ENCODE data around the gene DUSP6. TPM values are rescaled to one million over a fixed set of nuclear protein-coding genes. Genes with fewer than 3 reads are reported as not detected.

DUSP6 gene
- total and polyA plus RNA-seq, 4 experiments from 2014 or later, result 0.90 to 2.2 (median 1.7) TPM

DNA sequence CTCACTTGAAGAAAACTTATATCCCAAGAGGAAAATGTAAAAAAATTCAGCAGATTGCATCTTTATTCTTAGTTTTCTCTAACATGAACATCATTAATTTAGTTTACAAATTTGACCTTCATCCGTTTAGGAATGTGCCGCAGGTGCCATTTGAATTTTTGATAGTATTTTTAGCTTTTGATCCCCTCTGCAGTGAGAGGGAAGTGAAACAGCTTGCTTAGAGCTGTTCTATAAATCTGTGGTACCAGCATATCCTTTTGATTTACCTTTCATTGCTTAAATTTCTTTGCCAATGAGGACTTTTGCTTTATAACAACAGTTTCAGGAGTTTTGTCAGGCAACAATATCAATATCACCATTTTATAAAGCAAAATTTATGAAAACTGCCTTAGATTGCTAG is 32.7 kb downstream of the DUSP6 start:
- H3K4me1 Mint-ChIP-seq, result peaks cover 0 to 4% (median 2%) of the 10 kb centered on the region in 4 donors
- no peak overlapping the region for H3K4me3 ChIP-seq (ENCODE audit: low read length in 2 of 2)
- H3K9me3 ChIP-seq (ENCODE audit: control insufficient read depth in 1 of 2, low read length in 2 of 2), result no peaks in the 10 kb centered on the region
- no peak for DNase-seq
- no peaks in the 10 kb centered on the region for H3K36me3 Mint-ChIP-seq
- CTCF ChIA-PET (ENCODE audit: partially characterized antibody), result no interaction called here
- intact Hi-C loops (cut with micrococcal nuclease), result no loop called here
- no peaks in the 10 kb centered on the region for H3K9me3 Mint-ChIP-seq
- no peak overlapping the region for H3K27ac Mint-ChIP-seq
- H3K27me3 ChIP-seq (ENCODE audit: insufficient read depth, low read length), result no peaks in the 10 kb centered on the region
- H3K27ac ChIP-seq (ENCODE audit: low read depth, low read length), result no peak overlapping the region
- no peaks in the 10 kb centered on the region for H3K4me1 ChIP-seq (ENCODE audit: insufficient read depth, low read length)
- no peaks in the 10 kb centered on the region for H3K27me3 Mint-ChIP-seq
- H3K4me3 Mint-ChIP-seq, result no peak overlapping the region
- H3K36me3 ChIP-seq (ENCODE audit: insufficient read depth, low read length), result no peaks in the 10 kb centered on the region
- POLR2A ChIA-PET (ENCODE audit: partially characterized antibody), result no interaction called here

DNA sequence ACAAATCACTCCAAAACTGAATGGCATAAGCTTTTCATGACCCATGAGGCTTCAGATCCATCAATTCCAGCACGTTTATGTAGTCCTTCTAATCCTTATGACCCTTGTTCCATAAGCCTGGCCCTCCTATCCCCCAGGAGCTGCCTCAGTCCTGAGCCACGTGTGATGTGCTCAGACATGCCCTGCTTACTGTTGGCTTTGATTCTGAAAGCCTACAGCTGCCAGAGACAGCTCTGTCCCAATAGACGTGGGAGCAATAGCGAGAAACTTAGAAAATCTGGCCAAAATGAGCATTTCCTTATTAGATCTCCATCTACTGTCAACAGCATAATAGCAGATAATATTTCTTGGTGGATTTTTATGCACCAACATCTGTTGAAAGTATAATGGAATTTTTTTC is 33.2 kb downstream of the DUSP6 start:
- Mint-ChIP-seq H3K27me3 (no peaks in the 10 kb centered on the region), H3K36me3 (no peaks in the 10 kb centered on the region), H3K27ac (no peak overlapping the region), H3K4me1 (peaks cover 0 to 5% (median 2%) of the 10 kb centered on the region in 4 donors), H3K4me3 (no peak overlapping the region), H3K9me3 (no peaks in the 10 kb centered on the region)
- DNase-seq, result no peak
- Histone ChIP-seq H3K36me3 (ENCODE audit: insufficient read depth, low read length) (no peaks in the 10 kb centered on the region), H3K4me3 (ENCODE audit: low read length in 2 of 2) (no peak overlapping the region), H3K9me3 (ENCODE audit: control insufficient read depth in 1 of 2, low read length in 2 of 2) (no peaks in the 10 kb centered on the region), H3K27ac (ENCODE audit: low read depth, low read length) (no peak overlapping the region), H3K27me3 (ENCODE audit: insufficient read depth, low read length) (no peaks in the 10 kb centered on the region), H3K4me1 (ENCODE audit: insufficient read depth, low read length) (no peaks in the 10 kb centered on the region)
- POLR2A ChIA-PET (ENCODE audit: partially characterized antibody), result no interaction called here
- CTCF ChIA-PET (ENCODE audit: partially characterized antibody), result interaction anchor here (0.5 kb wide), 1 partner anchor 586 kb away, joined by 3 read pairs; no protein-coding TSS in a partner anchor
- intact Hi-C loops (cut with micrococcal nuclease), result no loop called here

GRCh38 chr12:89316705-89317139 is 35.6 kb downstream of the DUSP6 start:
- CTCF ChIA-PET (ENCODE audit: partially characterized antibody), result no interaction called here

GRCh38 chr12:89314060-89314761 is 38.1 kb downstream of the DUSP6 start:
- ChIA-PET CTCF (ENCODE audit: partially characterized antibody) (no interaction called here), POLR2A (ENCODE audit: partially characterized antibody) (no interaction called here)
- Mint-ChIP-seq H3K27me3 (no peaks in the 10 kb centered on the region), H3K4me3 (no peak overlapping the region), H3K4me1 (peaks cover 0 to 9% (median 3%) of the 10 kb centered on the region in 4 donors), H3K9me3 (no peaks in the 10 kb centered on the region), H3K27ac (no peak overlapping the region), H3K36me3 (no peaks in the 10 kb centered on the region)
- H3K9me3 ChIP-seq (ENCODE audit: control insufficient read depth in 1 of 2, low read length in 2 of 2), result no peaks in the 10 kb centered on the region
- DNase-seq, result no peak
- no peak overlapping the region for H3K27ac ChIP-seq (ENCODE audit: low read depth, low read length)
- intact Hi-C loops (cut with micrococcal nuclease), result no loop called here
- no peaks in the 10 kb centered on the region for H3K27me3 ChIP-seq (ENCODE audit: insufficient read depth, low read length)
- no peaks in the 10 kb centered on the region for H3K36me3 ChIP-seq (ENCODE audit: insufficient read depth, low read length)
- no peak overlapping the region for H3K4me3 ChIP-seq (ENCODE audit: low read length in 2 of 2)
- H3K4me1 ChIP-seq (ENCODE audit: insufficient read depth, low read length), result no peaks in the 10 kb centered on the region

More at GRCh38 chr12:89316705-89317139, 35.6 kb downstream of the DUSP6 start:
- H3K27ac ChIP-seq (ENCODE audit: low read depth, low read length), result no peak overlapping the region
- no peaks in the 10 kb centered on the region for H3K36me3 Mint-ChIP-seq
- DNase-seq, result no peak
- H3K4me3 Mint-ChIP-seq, result no peak overlapping the region
- H3K27me3 ChIP-seq (ENCODE audit: insufficient read depth, low read length), result no peaks in the 10 kb centered on the region
- H3K9me3 ChIP-seq (ENCODE audit: control insufficient read depth in 1 of 2, low read length in 2 of 2), result no peaks in the 10 kb centered on the region
- H3K27me3 Mint-ChIP-seq, result no peaks in the 10 kb centered on the region
- H3K4me1 ChIP-seq (ENCODE audit: insufficient read depth, low read length), result no peaks in the 10 kb centered on the region
- no peaks in the 10 kb centered on the region for H3K9me3 Mint-ChIP-seq
- H3K4me1 Mint-ChIP-seq, result peaks cover 0 to 6% (median 2%) of the 10 kb centered on the region in 4 donors
- intact Hi-C loops (cut with micrococcal nuclease), result no loop called here
- no peaks in the 10 kb centered on the region for H3K36me3 ChIP-seq (ENCODE audit: insufficient read depth, low read length)
- H3K4me3 ChIP-seq (ENCODE audit: low read length in 2 of 2), result no peak overlapping the region
- POLR2A ChIA-PET (ENCODE audit: partially characterized antibody), result no interaction called here
- no peak overlapping the region for H3K27ac Mint-ChIP-seq

DNA sequence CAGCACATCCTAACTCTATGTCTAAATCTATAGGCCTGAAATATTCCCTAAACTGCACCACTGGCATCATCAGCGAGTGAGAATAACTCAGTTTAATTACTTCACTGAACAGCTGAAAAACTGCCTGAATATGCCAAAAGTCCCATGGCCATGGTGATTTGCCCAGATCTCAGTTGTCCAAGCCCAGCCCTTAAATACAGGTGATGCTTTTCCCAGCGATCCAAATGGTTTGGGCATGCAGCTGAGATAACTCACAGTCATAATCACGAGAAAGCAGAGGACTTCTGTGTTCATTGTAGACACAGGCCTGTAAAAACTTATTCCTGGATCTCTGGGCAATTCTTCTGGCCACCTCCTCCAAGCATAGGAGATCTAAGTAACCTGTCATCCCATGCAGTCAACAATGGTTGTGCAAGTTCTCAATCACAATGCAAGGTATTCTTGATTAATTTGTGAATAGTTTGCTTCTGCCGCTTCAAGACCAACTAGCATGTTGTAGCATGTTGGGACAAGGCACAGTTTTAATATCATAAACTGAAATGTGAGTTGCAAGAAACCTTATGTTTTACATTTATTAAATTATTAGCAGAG is 40.5 kb downstream of the DUSP6 start:
- no peaks in the 10 kb centered on the region for H3K27me3 Mint-ChIP-seq
- Histone ChIP-seq H3K9me3 (ENCODE audit: control insufficient read depth in 1 of 2, low read length in 2 of 2) (no peaks in the 10 kb centered on the region), H3K27ac (ENCODE audit: low read depth, low read length) (no peak overlapping the region), H3K4me1 (ENCODE audit: insufficient read depth, low read length) (peaks cover 5% of the 10 kb centered on the region), H3K4me3 (ENCODE audit: low read length in 2 of 2) (no peak overlapping the region), H3K27me3 (ENCODE audit: insufficient read depth, low read length) (no peaks in the 10 kb centered on the region), H3K36me3 (ENCODE audit: insufficient read depth, low read length) (no peaks in the 10 kb centered on the region)
- H3K4me3 Mint-ChIP-seq, result no peak overlapping the region
- H3K4me1 Mint-ChIP-seq, result peaks cover 5 to 21% (median 15%) of the 10 kb centered on the region in 4 donors
- ChIA-PET POLR2A (ENCODE audit: partially characterized antibody) (no interaction called here), CTCF (ENCODE audit: partially characterized antibody) (interaction anchor here (1.7 kb wide), 1 partner anchor 10 kb away, joined by 3 read pairs; no protein-coding TSS in a partner anchor)
- H3K36me3 Mint-ChIP-seq, result no peaks in the 10 kb centered on the region
- intact Hi-C loops (cut with micrococcal nuclease), result no loop called here
- no peaks in the 10 kb centered on the region for H3K9me3 Mint-ChIP-seq
- DNase-seq, result no peak
- no peak overlapping the region for H3K27ac Mint-ChIP-seq

DNA sequence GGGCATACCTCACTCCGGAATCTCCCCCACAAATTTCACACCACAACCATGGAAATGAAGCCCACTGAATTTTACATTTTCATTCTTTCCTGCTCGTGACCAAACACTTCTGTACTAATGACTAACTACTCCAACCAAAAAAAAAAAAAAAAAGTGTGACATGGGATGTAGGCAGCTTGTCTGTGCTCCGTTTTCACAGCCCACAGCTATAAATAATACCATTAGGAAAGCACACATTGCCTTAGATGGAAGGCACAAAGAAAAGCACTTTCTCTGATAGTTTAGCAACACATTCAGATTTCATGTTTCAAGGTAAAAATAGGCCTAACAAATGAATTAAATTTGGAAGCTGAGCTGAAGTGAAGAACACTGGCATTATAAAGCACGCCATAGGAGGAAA is 42.5 kb downstream of the DUSP6 start:
- H3K4me3 ChIP-seq (ENCODE audit: low read length in 2 of 2), result no peak overlapping the region
- H3K27me3 ChIP-seq (ENCODE audit: insufficient read depth, low read length), result no peaks in the 10 kb centered on the region
- no peak overlapping the region for H3K27ac ChIP-seq (ENCODE audit: low read depth, low read length)
- ChIA-PET POLR2A (ENCODE audit: partially characterized antibody) (no interaction called here), CTCF (ENCODE audit: partially characterized antibody) (no interaction called here)
- peaks cover 7 to 25% (median 15%) of the 10 kb centered on the region in 4 donors for H3K4me1 Mint-ChIP-seq
- no peaks in the 10 kb centered on the region for H3K36me3 ChIP-seq (ENCODE audit: insufficient read depth, low read length)
- H3K4me3 Mint-ChIP-seq, result no peak overlapping the region
- no peaks in the 10 kb centered on the region for H3K36me3 Mint-ChIP-seq
- H3K9me3 Mint-ChIP-seq, result no peaks in the 10 kb centered on the region
- H3K27ac Mint-ChIP-seq, result no peak overlapping the region
- no peaks in the 10 kb centered on the region for H3K9me3 ChIP-seq (ENCODE audit: control insufficient read depth in 1 of 2, low read length in 2 of 2)
- H3K4me1 ChIP-seq (ENCODE audit: insufficient read depth, low read length), result peaks cover 8% of the 10 kb centered on the region
- no peaks in the 10 kb centered on the region for H3K27me3 Mint-ChIP-seq
- intact Hi-C loops (cut with micrococcal nuclease), result no loop called here
- DNase-seq, result no peak

- Mint-ChIP-seq H3K9me3 (no peaks in the 10 kb centered on the region), H3K4me3 (no peak overlapping the region), H3K36me3 (no peaks in the 10 kb centered on the region), H3K4me1 (peaks cover 7 to 25% (median 15%) of the 10 kb centered on the region in 4 donors), H3K27ac (no peak overlapping the region), H3K27me3 (no peaks in the 10 kb centered on the region)
- POLR2A ChIA-PET (ENCODE audit: partially characterized antibody), result no interaction called here
- CTCF ChIA-PET (ENCODE audit: partially characterized antibody), result no interaction called here
- H3K9me3 ChIP-seq (ENCODE audit: control insufficient read depth in 1 of 2, low read length in 2 of 2), result no peaks in the 10 kb centered on the region
- no peak overlapping the region for H3K27ac ChIP-seq (ENCODE audit: low read depth, low read length)
- H3K36me3 ChIP-seq (ENCODE audit: insufficient read depth, low read length), result no peaks in the 10 kb centered on the region
- peaks cover 8% of the 10 kb centered on the region for H3K4me1 ChIP-seq (ENCODE audit: insufficient read depth, low read length)
- no peaks in the 10 kb centered on the region for H3K27me3 ChIP-seq (ENCODE audit: insufficient read depth, low read length)
- no peak overlapping the region for H3K4me3 ChIP-seq (ENCODE audit: low read length in 2 of 2)
- intact Hi-C loops (cut with micrococcal nuclease), result no loop called here
- DNase-seq, result no peak
These were observed 42.9 kb downstream of the DUSP6 start for GRCh38 chr12:89309440-89309802.
